Measurements from ENCODE around the gene CRB3. TPM values are rescaled to one million over a fixed set of nuclear protein-coding genes. Genes with fewer than 3 reads are reported as not detected.

CRB3 gene
- total RNA-seq, 1 donor from 2014 or later = 58.9 TPM

DNA sequence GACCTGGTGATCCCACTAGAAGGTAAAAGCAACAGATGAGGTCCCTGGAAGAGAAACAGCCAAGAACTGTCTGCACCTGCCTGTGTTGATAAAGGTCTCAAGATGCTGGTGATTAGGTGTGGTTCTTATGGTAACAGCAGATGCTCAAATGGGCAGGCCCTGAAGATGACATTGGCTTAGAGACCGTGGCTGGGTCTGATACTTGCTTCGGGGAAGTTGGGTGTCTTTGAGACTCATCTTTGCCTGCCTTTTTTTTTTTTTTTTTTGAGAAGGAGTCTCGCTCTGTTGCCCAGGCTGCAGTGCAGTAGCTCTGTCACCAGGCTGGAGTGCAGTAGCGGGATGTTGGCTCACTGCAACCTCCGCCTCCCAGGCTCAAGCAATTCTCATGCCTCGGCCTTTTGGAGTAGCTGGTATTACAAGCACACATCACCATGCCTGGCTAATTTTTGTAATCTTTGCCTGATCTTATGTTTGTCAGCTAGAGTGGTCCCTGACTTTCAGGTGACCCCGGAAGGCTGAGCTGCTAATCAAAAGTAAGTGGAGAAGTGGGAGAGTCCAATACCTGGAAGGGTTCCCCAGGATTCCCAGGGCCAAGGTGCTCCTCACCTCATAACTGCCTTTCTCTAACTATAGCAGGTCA is 12.4 kb upstream of the CRB3 start:
- TF ChIP-seq, protein P1, sequence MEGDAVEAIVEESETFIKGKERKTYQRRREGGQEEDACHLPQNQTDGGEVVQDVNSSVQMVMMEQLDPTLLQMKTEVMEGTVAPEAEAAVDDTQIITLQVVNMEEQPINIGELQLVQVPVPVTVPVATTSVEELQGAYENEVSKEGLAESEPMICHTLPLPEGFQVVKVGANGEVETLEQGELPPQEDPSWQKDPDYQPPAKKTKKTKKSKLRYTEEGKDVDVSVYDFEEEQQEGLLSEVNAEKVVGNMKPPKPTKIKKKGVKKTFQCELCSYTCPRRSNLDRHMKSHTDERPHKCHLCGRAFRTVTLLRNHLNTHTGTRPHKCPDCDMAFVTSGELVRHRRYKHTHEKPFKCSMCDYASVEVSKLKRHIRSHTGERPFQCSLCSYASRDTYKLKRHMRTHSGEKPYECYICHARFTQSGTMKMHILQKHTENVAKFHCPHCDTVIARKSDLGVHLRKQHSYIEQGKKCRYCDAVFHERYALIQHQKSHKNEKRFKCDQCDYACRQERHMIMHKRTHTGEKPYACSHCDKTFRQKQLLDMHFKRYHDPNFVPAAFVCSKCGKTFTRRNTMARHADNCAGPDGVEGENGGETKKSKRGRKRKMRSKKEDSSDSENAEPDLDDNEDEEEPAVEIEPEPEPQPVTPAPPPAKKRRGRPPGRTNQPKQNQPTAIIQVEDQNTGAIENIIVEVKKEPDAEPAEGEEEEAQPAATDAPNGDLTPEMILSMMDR (conservative IDR thresholded peaks at IDR 0.05; ENCODE audit: low read depth, low read length) = no peak
- H3K4me3 ChIP-seq (ENCODE audit: low read depth, low read length) = no peak overlapping the region
- DNase-seq (ENCODE audit: low read depth) = no peak

DNA sequence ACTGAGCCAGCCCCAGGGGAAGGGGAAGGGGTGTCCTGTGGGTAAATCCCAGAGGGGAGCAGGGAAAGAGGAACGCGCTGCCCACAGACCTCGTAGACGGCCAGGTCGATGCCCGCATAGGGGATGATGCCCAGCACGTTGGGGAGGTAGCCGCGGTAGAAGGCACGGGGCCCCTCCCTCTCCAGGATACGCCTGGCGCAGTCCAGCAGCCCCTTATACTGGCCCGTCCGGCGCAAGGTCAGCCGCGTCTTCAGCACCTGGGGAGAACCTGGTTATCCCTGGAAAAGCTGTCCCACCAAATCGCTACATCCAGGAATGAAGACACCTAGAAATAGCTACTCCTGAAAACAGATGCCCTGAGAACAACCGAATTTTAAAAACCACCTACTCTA is 11.9 kb upstream of the CRB3 start:
- no peak for DNase-seq (ENCODE audit: low read depth)
- TF ChIP-seq, protein P1 (conservative IDR thresholded peaks at IDR 0.05; ENCODE audit: low read depth, low read length) = no peak
- no peak overlapping the region for H3K4me3 ChIP-seq (ENCODE audit: low read depth, low read length)

GRCh38 chr19:6452899-6453298 is 11.2 kb upstream of the CRB3 start:
- TF ChIP-seq, protein P1 (conservative IDR thresholded peaks at IDR 0.05; ENCODE audit: low read depth, low read length) = no peak
- H3K4me3 ChIP-seq (ENCODE audit: low read depth, low read length) = no peak overlapping the region
- no peak for DNase-seq (ENCODE audit: low read depth)

GRCh38 chr19:6453951-6454565 is 10.0 kb upstream of the CRB3 start:
- DNase-seq (ENCODE audit: low read depth) = no peak
- H3K4me3 ChIP-seq (ENCODE audit: low read depth, low read length) = no peak overlapping the region
- TF ChIP-seq, protein P1 (conservative IDR thresholded peaks at IDR 0.05; ENCODE audit: low read depth, low read length) = no peak

DNA sequence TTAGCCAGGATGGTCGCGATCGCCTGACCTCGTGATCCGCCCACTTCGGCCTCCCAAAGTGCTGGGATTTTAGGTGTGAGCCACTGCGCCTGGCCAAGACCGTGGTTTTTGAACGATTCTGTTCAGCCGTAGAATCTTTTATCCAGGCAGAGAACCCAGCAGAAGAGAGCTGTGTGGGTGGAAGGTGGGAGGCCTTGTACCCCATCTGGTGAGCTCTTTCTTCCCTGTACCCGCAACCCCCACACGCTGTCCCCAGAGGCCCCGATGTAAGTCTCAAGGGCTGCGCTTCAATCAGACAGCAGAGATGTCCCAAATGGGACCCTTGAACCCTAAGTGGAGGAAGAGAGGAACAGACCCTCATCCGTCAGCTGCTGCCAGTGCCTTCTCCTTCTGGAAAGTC is 8.1 kb upstream of the CRB3 start:
- no peak overlapping the region for H3K4me3 ChIP-seq (ENCODE audit: low read depth, low read length)
- TF ChIP-seq, protein P1 (conservative IDR thresholded peaks at IDR 0.05; ENCODE audit: low read depth, low read length) = no peak
- DNase-seq (ENCODE audit: low read depth) = no peak

DNA sequence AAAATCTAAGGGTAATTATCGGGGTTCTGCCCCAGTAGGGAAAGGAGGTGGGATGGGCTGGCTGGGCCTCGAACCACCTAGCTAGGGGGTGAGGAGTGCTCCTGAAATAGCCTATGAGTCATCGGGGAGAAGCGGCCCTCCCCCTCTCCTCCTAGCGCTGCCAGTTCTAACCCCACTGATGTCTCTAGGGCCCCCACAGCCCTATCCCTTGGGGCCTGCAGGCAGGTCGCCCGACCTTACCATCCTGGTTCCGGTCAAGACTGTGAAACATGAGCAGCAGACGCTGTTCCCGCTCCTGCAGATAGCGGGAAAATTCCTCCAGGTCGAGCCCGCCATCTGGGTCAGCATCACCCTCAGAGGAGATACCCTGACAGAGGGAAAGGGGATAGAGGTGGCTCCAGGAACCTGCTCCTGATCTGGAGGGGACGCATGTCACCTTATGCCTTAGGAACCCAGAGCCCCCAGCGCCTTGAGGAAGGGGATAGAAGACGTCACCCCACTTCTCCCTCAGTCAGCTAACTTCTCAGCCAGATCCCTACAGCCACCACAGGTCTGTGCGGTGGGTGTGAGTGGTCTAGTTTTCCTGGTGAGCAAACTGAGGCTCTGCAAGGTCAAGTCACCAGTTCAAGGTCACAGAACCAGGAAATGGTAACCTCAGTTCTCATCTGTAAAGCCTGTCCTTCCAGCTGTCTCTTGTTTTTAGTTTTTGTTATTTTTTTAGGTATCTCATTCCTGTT is 5.9 kb upstream of the CRB3 start:
- DNase-seq (ENCODE audit: low read depth) = no peak
- peak overlapping the region; percentile 83 for H3K4me3 ChIP-seq (ENCODE audit: low read depth, low read length)
- TF ChIP-seq, protein P1 (conservative IDR thresholded peaks at IDR 0.05; ENCODE audit: low read depth, low read length) = no peak

Measured in epithelial cell of proximal tubule (primary cell).